HUES48 (cell line): ENCODE results near the gene PMS1.

Experiments
- H3K27ac ChIP-seq: one replicate; pipeline ENCODE4 v1.7.0; 2013; ENCODE audit warnings: low read depth, low read length, inconsistent platforms
- H3K27me3 ChIP-seq: 2 replicates; pipeline ENCODE4 v1.6.1; 2013; ENCODE audit warnings: mild to moderate bottlenecking, low read length; ENCODE audit not compliant: control insufficient read depth, insufficient read depth
- H3K36me3 ChIP-seq: 2 replicates; pipeline ENCODE4 v1.6.1; 2013; ENCODE audit warnings: low read length; ENCODE audit not compliant: control insufficient read depth, insufficient read depth
- H3K4me1 ChIP-seq: 2 replicates; pipeline ENCODE4 v1.6.1; 2013; ENCODE audit warnings: mild to moderate bottlenecking, low read length; ENCODE audit not compliant: control insufficient read depth, insufficient read depth
- H3K4me3 ChIP-seq: 2 replicates; pipeline ENCODE4 v1.5.1; 2013; ENCODE audit warnings: mild to moderate bottlenecking, low read depth, low read length
- H3K9ac ChIP-seq: 2 replicates; pipeline ENCODE4 v1.6.1; 2013; ENCODE audit warnings: mild to moderate bottlenecking, low read depth, low read length, moderate library complexity
- H3K9me3 ChIP-seq: 2 replicates; pipeline ENCODE4 v1.6.1; 2013; ENCODE audit warnings: low read length; ENCODE audit not compliant: control insufficient read depth, insufficient read depth

Gene PMS1

GRCh38 chr2:189836644-189837043, 52.4 kb downstream of the PMS1 start:
- no peaks in the 10 kb centered on the region for H3K4me1 ChIP-seq
- no peaks in the 10 kb centered on the region for H3K9me3 ChIP-seq
- no peak overlapping the region for H3K4me3 ChIP-seq
- H3K27ac ChIP-seq = no peak overlapping the region
- H3K9ac ChIP-seq = no peak overlapping the region
- peaks cover 15% of the 10 kb centered on the region; the same call in 1 of the 2 replicates for H3K36me3 ChIP-seq
- no peaks in the 10 kb centered on the region for H3K27me3 ChIP-seq

- Histone ChIP-seq H3K9ac (no peak overlapping the region), H3K4me3 (no peak overlapping the region), H3K27ac (no peak overlapping the region), H3K27me3 (no peaks in the 10 kb centered on the region), H3K36me3 (peaks cover 20% of the 10 kb centered on the region; the same call in 1 of the 2 replicates), H3K4me1 (no peaks in the 10 kb centered on the region), H3K9me3 (no peaks in the 10 kb centered on the region)
Observed at GRCh38 chr2:189837326-189837725, 53.1 kb downstream of the PMS1 start.

- Histone ChIP-seq H3K9me3 (no peaks in the 10 kb centered on the region), H3K9ac (no peak overlapping the region), H3K36me3 (peaks cover 28% of the 10 kb centered on the region), H3K4me1 (no peaks in the 10 kb centered on the region), H3K4me3 (no peak overlapping the region), H3K27me3 (no peaks in the 10 kb centered on the region), H3K27ac (no peak overlapping the region)
Observed at GRCh38 chr2:189841019-189841418, 56.8 kb downstream of the PMS1 start.

- H3K9me3 ChIP-seq = no peaks in the 10 kb centered on the region
- H3K27ac ChIP-seq = no peak overlapping the region
- no peak overlapping the region for H3K4me3 ChIP-seq
- H3K4me1 ChIP-seq = peaks cover 29% of the 10 kb centered on the region
- H3K27me3 ChIP-seq = no peaks in the 10 kb centered on the region
- H3K36me3 ChIP-seq = peaks cover 40% of the 10 kb centered on the region
- no peak overlapping the region for H3K9ac ChIP-seq
Observed at GRCh38 chr2:189848276-189848675, 64.0 kb downstream of the PMS1 start.

- Histone ChIP-seq H3K4me3 (no peak overlapping the region), H3K4me1 (peaks cover 29% of the 10 kb centered on the region), H3K27me3 (no peaks in the 10 kb centered on the region), H3K9me3 (no peaks in the 10 kb centered on the region), H3K27ac (no peak overlapping the region), H3K36me3 (peaks cover 42% of the 10 kb centered on the region), H3K9ac (no peak overlapping the region)
Observed at GRCh38 chr2:189849550-189849949, 65.3 kb downstream of the PMS1 start.

- Histone ChIP-seq H3K36me3 (peaks cover 39% of the 10 kb centered on the region), H3K9me3 (no peaks in the 10 kb centered on the region), H3K9ac (no peak overlapping the region), H3K27me3 (no peaks in the 10 kb centered on the region), H3K4me3 (peak overlapping the region; percentile 42), H3K27ac (peak overlapping the region; percentile 67), H3K4me1 (peaks cover 29% of the 10 kb centered on the region)
Observed at GRCh38 chr2:189851174-189851826, 67.0 kb downstream of the PMS1 start.

- no peak overlapping the region for H3K9ac ChIP-seq
- peaks cover 33% of the 10 kb centered on the region for H3K36me3 ChIP-seq
- no peak overlapping the region for H3K27ac ChIP-seq
- no peaks in the 10 kb centered on the region for H3K27me3 ChIP-seq
- H3K4me1 ChIP-seq = peaks cover 29% of the 10 kb centered on the region
- H3K9me3 ChIP-seq = no peaks in the 10 kb centered on the region
- H3K4me3 ChIP-seq = no peak overlapping the region
Observed at GRCh38 chr2:189854187-189854586, 69.9 kb downstream of the PMS1 start.

GRCh38 chr2:189854940-189855339, 70.7 kb downstream of the PMS1 start:
- H3K27me3 ChIP-seq = no peaks in the 10 kb centered on the region
- H3K4me1 ChIP-seq = peaks cover 23% of the 10 kb centered on the region
- H3K4me3 ChIP-seq = no peak overlapping the region
- H3K9ac ChIP-seq = no peak overlapping the region
- no peak overlapping the region for H3K27ac ChIP-seq
- H3K9me3 ChIP-seq = no peaks in the 10 kb centered on the region
- H3K36me3 ChIP-seq = peaks cover 31% of the 10 kb centered on the region

- Histone ChIP-seq H3K4me3 (no peak overlapping the region), H3K36me3 (peaks cover 27% of the 10 kb centered on the region), H3K9ac (no peak overlapping the region), H3K27ac (no peak overlapping the region), H3K27me3 (no peaks in the 10 kb centered on the region), H3K9me3 (no peaks in the 10 kb centered on the region), H3K4me1 (no peaks in the 10 kb centered on the region)
Observed at GRCh38 chr2:189858291-189858690, 74.0 kb downstream of the PMS1 start.

GRCh38 chr2:189860161-189860560, 75.9 kb downstream of the PMS1 start:
- peaks cover 25% of the 10 kb centered on the region for H3K36me3 ChIP-seq

GRCh38 chr2:189862751-189863150, 78.5 kb downstream of the PMS1 start:
- Histone ChIP-seq H3K4me3 (no peak overlapping the region), H3K27ac (no peak overlapping the region), H3K4me1 (no peaks in the 10 kb centered on the region), H3K9ac (no peak overlapping the region), H3K9me3 (no peaks in the 10 kb centered on the region), H3K36me3 (peaks cover 42% of the 10 kb centered on the region), H3K27me3 (no peaks in the 10 kb centered on the region)

More at GRCh38 chr2:189860161-189860560, 75.9 kb downstream of the PMS1 start:
- Histone ChIP-seq H3K9ac (no peak overlapping the region), H3K27me3 (no peaks in the 10 kb centered on the region), H3K4me3 (no peak overlapping the region), H3K27ac (no peak overlapping the region), H3K4me1 (no peaks in the 10 kb centered on the region), H3K9me3 (no peaks in the 10 kb centered on the region)
